GM21526 (cell line): ENCODE results near the gene ZDHHC7.

ENCODE experiments used
- ATAC-seq: cut with Tn5 transposase; IDR thresholded peaks from one replicate; pipeline ENCODE4 v1.9.1; 2021; ENCODE audit warnings: moderate library complexity; ENCODE audit not compliant: unreplicated experiment, low FRiP score

The ZDHHC7 gene

DNA sequence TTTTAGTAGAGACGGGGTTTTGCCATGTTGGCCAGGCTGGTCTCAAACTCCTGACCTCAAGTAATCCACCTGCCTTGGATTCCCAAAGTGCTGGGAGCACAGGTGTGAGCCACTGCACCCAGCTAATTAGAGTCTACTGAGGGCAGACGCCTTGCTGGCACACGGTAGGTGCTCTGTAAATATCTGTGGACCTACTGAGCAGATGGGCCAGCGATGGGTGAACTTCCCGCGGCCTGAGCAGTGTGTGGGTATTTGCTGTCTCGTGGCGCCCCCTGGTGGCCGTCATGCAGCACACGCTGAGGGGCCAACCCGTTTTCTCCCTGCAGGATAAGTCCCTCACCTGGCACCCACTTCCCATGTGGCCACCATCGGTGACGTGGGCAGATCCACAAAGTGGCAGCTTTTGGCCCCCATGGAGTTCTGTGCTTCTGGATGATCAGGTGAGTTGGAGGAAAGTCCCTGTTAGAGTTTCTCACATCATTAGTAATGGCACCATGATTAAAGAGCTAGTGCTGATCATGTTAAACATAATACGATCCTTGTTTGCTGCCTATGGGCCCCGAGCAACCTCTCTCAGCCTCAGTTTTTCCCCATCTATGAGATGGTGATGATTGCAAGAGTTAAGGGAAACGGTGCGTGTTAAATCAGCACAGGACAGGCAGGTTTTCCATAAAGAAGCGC is 40.7 kb downstream of the ZDHHC7 start:
- ATAC-seq, result no peak

DNA sequence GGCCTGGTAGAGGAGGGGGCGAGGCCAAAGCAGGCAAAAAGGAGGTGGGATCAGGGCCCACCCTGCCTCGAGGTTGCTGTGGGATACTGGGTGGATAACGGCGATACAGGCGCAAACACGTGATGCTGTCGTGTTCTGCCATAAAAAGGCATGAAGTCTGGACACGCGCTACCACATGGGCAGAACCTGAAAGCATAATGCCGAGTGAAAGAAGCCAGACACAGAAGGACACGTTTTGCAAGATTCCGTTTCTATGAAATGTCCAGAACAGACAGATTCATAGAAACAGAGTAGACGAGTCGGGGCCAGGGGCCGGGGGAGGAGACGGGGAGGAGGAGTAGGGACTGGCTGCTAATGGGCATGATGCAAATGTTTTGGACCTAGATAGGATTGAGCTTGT is 43.5 kb downstream of the ZDHHC7 start:
- no peak for ATAC-seq

DNA sequence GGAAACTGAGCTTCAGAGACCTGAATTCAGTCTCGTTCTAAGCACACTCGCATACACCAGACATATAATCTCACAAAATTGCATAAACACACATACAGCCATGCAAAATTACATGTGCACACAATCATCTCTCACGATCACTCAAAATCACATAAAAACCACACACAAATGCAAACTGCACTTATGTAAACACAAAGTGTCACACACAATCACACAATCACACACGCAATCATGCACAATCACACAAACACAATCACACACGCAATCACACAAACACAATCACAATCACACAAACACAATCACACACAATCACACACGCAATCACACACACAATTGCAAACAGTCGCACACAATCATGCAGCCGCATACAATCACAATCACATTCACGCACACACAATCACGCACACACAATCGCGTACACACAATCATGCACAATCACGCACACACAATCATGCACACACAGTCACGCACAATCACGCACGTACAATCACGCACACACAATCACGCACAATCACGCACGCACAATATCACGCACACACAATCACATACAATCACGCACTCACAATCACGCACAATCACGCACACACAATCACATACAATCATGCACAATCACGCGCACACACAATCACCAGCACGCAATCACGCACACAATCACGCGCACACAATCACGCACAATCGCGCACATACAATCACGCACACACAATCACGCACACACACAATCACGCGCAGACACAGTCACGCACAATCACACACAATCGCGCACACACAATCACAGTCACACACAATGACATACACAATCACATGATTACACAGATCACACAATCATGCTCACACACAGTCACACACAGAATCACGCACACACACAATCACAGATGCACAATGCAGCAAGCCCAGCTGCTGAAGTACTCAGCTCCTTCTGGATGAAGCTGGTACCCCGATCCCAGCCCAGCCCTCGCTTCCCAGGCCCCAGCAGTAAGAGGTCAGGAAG is 45.6 kb downstream of the ZDHHC7 start:
- ATAC-seq, result no peak

- ATAC-seq, result no peak
These were observed 46.8 kb downstream of the ZDHHC7 start for GRCh38 chr16:84964386-84965128.

GRCh38 chr16:84963066-84963465 is 48.3 kb downstream of the ZDHHC7 start:
- no peak for ATAC-seq

DNA sequence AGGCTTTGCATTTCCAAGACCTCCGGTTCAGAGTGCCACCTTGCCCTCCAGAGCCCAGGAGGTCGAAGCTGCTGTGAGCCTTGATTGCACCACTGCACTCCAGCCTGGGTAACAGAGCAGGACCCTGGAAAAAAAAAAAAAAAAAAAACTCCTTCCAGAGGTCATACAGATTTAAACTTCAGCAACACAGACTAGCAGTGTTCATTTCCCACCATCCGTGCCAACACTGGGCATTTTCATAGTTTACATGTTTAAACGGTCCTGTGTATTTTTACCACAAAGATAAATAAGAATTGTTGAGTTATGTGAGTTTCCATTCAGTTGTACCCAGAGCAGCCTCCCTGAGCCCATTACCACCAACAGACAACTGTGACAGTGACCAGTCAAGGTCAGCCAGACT is 50.4 kb downstream of the ZDHHC7 start:
- ATAC-seq, result no peak

DNA sequence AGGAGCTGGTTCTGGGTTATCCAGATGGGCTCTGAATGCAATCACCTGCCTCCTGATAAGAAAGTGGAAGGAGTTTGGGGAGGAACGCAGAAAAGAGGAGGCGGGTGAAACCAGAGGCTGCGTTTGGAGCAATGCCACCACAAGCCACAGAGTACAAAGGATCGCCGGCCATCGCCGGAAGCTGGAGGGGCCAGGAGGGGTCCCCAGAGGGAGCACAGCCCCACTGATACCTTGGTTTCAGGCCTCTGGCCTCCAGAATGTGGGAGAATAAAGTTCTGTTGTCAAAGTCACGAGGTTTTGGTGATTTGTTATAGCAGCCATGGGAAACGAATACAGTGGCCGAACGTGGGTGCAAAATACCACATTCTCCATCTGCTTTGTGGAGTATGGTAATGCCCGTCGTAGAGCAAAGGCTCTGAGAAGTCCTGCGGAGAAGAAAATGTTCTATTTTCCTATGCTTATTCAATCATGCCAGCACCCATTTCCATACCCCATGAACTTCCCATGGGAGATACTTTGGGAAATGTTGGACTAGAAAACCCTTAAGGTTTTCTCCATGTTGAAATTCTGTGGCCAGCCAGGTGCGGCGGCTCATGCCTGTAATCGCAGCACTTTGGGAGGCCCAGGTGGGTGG is 51.4 kb downstream of the ZDHHC7 start:
- no peak for ATAC-seq

GRCh38 chr16:84959045-84959576 is 52.2 kb downstream of the ZDHHC7 start:
- ATAC-seq, result no peak

DNA sequence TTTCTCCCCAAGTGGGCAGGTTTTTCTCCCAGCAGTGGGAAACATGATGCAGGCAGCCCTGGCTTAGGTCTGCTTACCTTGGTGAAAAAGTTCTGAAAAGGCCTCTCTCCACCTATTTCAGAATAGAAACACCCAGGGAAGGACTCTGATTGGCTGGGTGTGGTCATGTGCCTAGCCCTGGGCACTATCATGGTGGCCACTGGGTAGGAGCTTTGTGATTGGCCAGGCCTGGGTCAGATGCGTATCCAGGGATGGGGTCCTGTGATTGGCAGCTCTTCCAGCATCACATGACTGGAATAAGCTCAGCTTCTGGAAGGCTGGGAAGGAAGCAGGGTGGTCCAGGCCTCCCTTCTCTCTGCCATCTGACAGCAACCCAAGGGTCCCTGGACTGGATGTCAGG is 53.5 kb downstream of the ZDHHC7 start:
- ATAC-seq, result no peak

DNA sequence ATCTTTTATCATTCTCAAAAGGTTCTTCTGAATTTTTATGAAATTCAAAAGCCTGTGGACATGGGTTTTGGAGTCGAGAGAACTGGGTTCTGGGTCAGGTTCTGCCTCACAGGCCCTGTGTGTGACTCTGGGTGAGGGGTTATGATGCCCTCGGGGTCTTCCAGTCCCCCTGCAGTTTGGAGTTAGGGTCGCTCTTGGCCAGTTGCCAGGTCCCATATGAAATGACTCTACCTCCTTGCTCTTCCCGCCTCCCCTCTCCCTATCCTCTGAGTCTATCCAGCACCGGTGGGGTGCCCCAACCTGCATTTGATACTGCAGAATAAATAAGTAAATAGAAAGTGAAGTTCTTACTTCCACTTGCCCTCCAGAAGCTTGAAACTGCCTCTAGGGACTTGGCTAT is 54.1 kb downstream of the ZDHHC7 start:
- ATAC-seq, result no peak

- no peak for ATAC-seq
These were observed 55.9 kb downstream of the ZDHHC7 start for GRCh38 chr16:84955427-84955826.

DNA sequence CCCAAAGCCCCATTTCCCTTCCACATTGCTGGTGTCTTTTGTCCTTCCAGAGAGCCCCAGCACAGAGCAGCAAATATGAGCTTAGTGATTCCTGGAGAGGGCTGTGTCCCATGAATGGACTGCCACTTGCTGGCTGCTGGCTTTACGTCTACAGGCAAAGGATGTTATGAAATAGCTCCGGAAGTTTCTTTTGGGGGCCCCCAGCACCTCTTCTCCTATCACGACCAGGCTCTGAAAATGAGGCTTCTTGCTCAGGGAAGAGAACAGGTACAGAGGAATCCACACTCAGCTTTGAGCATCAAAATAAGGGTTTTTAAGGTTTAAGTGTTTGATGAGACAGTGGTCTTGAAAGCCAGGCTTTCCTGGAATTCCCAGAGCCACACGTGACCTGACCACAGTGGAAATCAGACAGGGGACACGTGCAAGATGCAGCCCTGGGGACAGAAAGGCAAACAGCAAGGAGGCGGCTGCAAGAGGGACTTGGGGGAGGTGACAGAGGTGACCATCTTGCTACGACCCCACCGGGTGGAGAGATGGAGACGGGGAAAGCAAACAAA is 58.1 kb downstream of the ZDHHC7 start:
- ATAC-seq, result no peak

GRCh38 chr16:84952335-84953189 is 58.8 kb downstream of the ZDHHC7 start:
- ATAC-seq, result no peak

GRCh38 chr16:84950906-84951305 is 60.4 kb downstream of the ZDHHC7 start:
- no peak for ATAC-seq

DNA sequence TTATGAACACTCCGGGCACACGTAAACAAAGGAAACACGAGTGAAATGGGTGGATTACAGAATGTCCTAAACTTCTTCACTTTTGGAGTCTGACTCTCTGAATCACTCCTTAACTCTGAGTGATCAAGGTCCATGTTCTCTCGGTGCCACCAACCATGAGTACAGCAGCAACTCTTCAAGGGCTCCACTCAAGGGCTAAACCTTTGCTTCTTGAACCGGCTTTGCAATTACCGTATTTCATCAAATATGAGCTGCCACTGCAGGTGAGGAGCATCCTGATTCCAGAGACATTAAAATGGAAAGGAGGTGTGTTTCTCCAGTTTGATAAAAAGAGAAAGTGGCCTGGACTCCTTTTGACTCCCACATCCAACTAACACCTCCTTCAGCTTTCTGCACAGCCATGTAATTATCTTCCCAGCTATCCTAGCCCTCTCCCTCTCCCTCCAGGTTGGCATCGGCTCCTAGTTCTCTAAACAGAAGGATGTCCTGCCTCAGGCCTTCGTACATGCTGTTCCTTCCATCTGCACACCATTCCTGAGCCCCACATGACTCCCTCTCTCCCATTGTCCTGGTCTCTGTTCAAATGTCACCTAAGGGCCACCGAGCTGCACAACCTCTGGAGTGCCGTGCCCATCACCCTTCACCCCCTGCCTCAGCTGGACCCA is 61.4 kb downstream of the ZDHHC7 start:
- no peak for ATAC-seq

- no peak for ATAC-seq
These were observed 62.3 kb downstream of the ZDHHC7 start for GRCh38 chr16:84948851-84949610.

GRCh38 chr16:84947996-84948850 is 63.1 kb downstream of the ZDHHC7 start:
- ATAC-seq, result no peak
